Endodermal cell (in vitro differentiated cells): Measurements from ENCODE around the gene ANAPC5. TPM values are rescaled to one million over a fixed set of nuclear protein-coding genes. Genes with fewer than 3 reads are reported as not detected.

Experiments
- DNase-seq: peaks from one replicate; pipeline ENCODE4 v3.0.0-alpha.2; 2017
- H3K27ac ChIP-seq: 2 replicates; pipeline ENCODE4 v1.5.1; 2013; ENCODE audit warnings: mild to moderate bottlenecking, low read depth, low read length, moderate library complexity
- H3K27me3 ChIP-seq: 2 replicates; pipeline ENCODE4 v1.6.1; 2013; ENCODE audit warnings: mild to moderate bottlenecking, low read length, moderate library complexity; ENCODE audit not compliant: insufficient read depth, control insufficient read depth, poor library complexity, severe bottlenecking
- H3K36me3 ChIP-seq: 2 replicates; pipeline ENCODE4 v1.7.0; 2013; ENCODE audit warnings: mild to moderate bottlenecking, low read length, moderate library complexity; ENCODE audit not compliant: control insufficient read depth, insufficient read depth
- H3K4me1 ChIP-seq: one replicate; pipeline ENCODE4 v1.7.0; 2013; ENCODE audit warnings: low read length; ENCODE audit not compliant: control insufficient read depth, insufficient read depth
- H3K4me3 ChIP-seq: 2 replicates; pipeline ENCODE4 v1.5.1; 2013; ENCODE audit warnings: mild to moderate bottlenecking, low read length, moderate library complexity
- H3K9ac ChIP-seq: 2 replicates; pipeline ENCODE4 v1.6.1; 2013; ENCODE audit warnings: mild to moderate bottlenecking, low read length, moderate library complexity; ENCODE audit not compliant: poor library complexity, severe bottlenecking; ENCODE audit errors: extremely low read depth
- H3K9me3 ChIP-seq: 2 replicates; pipeline ENCODE4 v1.6.1; 2013; ENCODE audit warnings: mild to moderate bottlenecking, low read length, moderate library complexity; ENCODE audit not compliant: control insufficient read depth
- H3K27ac Mint-ChIP-seq: 2 replicates; pipeline ENCODE4 v1.8.0; 2020; ENCODE audit warnings: mixed read lengths
- H3K27me3 Mint-ChIP-seq: 2 replicates; pipeline ENCODE4 v1.8.0; 2021; ENCODE audit warnings: mild to moderate bottlenecking, mixed read lengths; ENCODE audit not compliant: insufficient read depth
- H3K36me3 Mint-ChIP-seq: 2 replicates; pipeline ENCODE4 v1.8.0; 2020; ENCODE audit warnings: low read depth, mixed read lengths
- H3K4me1 Mint-ChIP-seq: 2 replicates; pipeline ENCODE4 v1.8.0; 2020; ENCODE audit warnings: mixed read lengths
- H3K4me3 Mint-ChIP-seq: 2 replicates; pipeline ENCODE4 v1.8.0; 2020; ENCODE audit warnings: mild to moderate bottlenecking, moderate library complexity, mixed read lengths
- H3K9me3 Mint-ChIP-seq: 2 replicates; pipeline ENCODE4 v1.8.0; 2020; ENCODE audit warnings: mild to moderate bottlenecking, mixed read lengths
- WGBS, 2 experiments: methylation state at CpG; one replicate each; pipeline versions ENCODE4 v1.1.5 to v1.1.7; 2013; ENCODE audit warnings: missing lambda C conversion rate in 2 of 2, mixed read lengths in 1 of 2; ENCODE audit not compliant: insufficient coverage in 1 of 2, insufficient read length in 1 of 2; 5-methylcytosine and 5-hydroxymethylcytosine counted together
- total RNA-seq, 2 donors: library from RNA; stranded (reverse); fragmentation: NEBNext Ultra II Directional in 1 of 2; extraction: Animal tissue kit (Norgen Biotek cat#: 25700) in 1 of 2; gene quantifications; 2 replicates in 1 of 2; 3 replicates in 1 of 2; pipeline ENCODE4 v1.2.1, GENCODE V29; 2021
- TF ChIP-seq, protein P1 (sequence below): fragments of 200-600 bp; sonication (generic); conservative IDR thresholded peaks from 2 replicates; pipeline ENCODE4 v1.5.0; 2021; ENCODE audit warnings: antibody characterized with exemption, mild to moderate bottlenecking

ANAPC5 gene
- total RNA-seq, 2 donors from 2014 or later, result 87.7 to 111 TPM

DNA sequence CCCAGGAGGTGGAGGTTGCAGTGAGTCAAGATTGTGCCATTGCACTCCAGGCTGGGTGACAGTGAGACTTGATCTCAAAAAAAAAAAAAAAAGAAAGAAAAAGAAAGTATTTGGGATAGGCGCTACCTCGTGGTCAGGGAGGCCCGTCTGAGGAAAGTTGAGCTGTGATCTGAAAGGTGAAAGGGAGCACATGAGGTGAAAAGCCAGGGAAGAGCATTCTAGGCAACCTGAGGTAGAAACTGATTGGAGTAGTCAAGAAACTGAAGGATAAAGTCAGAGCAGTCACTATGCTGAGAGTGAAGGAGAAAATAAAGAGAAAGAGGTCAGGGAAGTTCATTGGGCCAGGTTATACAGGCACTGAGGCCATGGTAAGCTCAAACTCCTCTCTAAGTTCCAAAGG lies 7.7 kb downstream of the ANAPC5 start:
- 95 to 96% methylated on average over 3 of the region's 3 CpGs for WGBS, 2 experiments
- H3K9me3 ChIP-seq, result no peaks in the 10 kb centered on the region
- no peak overlapping the region for H3K27ac ChIP-seq
- H3K9me3 Mint-ChIP-seq, result no peaks in the 10 kb centered on the region
- H3K4me1 ChIP-seq, result no peaks in the 10 kb centered on the region
- no peak overlapping the region for H3K9ac ChIP-seq
- DNase-seq, result no peak
- no peaks in the 10 kb centered on the region for H3K27me3 ChIP-seq
- no peaks in the 10 kb centered on the region for H3K4me1 Mint-ChIP-seq
- no peak overlapping the region for H3K4me3 ChIP-seq
- TF ChIP-seq, protein P1, sequence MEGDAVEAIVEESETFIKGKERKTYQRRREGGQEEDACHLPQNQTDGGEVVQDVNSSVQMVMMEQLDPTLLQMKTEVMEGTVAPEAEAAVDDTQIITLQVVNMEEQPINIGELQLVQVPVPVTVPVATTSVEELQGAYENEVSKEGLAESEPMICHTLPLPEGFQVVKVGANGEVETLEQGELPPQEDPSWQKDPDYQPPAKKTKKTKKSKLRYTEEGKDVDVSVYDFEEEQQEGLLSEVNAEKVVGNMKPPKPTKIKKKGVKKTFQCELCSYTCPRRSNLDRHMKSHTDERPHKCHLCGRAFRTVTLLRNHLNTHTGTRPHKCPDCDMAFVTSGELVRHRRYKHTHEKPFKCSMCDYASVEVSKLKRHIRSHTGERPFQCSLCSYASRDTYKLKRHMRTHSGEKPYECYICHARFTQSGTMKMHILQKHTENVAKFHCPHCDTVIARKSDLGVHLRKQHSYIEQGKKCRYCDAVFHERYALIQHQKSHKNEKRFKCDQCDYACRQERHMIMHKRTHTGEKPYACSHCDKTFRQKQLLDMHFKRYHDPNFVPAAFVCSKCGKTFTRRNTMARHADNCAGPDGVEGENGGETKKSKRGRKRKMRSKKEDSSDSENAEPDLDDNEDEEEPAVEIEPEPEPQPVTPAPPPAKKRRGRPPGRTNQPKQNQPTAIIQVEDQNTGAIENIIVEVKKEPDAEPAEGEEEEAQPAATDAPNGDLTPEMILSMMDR, result no peak
- H3K36me3 ChIP-seq, result peaks cover 78% of the 10 kb centered on the region
- H3K4me3 Mint-ChIP-seq, result no peak overlapping the region
- no peak overlapping the region for H3K27ac Mint-ChIP-seq
- H3K36me3 Mint-ChIP-seq, result peaks cover 67% of the 10 kb centered on the region
- H3K27me3 Mint-ChIP-seq, result no peaks in the 10 kb centered on the region

DNA sequence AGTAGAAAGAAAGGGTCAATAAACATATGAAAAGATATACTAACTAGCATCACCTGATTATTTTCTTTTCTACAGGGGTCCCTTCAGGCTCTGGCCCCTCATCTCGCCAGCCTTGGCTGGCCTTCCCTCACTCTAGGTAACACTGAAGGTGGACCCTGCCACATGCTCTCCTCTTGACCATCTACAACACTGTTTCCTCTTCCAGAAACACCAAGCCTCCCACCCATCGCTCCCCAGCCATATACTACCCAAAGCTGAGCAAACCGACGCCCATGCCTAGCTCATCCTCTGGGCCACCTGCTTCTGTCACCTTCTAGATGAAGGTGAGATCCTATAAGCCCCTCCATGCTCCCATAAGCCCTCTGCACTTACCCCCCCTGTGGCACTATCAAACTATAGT lies 14.8 kb downstream of the ANAPC5 start:
- Mint-ChIP-seq H3K4me3 (no peak overlapping the region), H3K4me1 (no peaks in the 10 kb centered on the region), H3K27ac (no peak overlapping the region), H3K27me3 (no peaks in the 10 kb centered on the region), H3K36me3 (peaks cover 65% of the 10 kb centered on the region), H3K9me3 (no peaks in the 10 kb centered on the region)
- 97 to 100% methylated on average over 4 of the region's 4 CpGs for WGBS, 2 experiments
- peak; percentile 43 for DNase-seq
- Histone ChIP-seq H3K27me3 (no peaks in the 10 kb centered on the region), H3K36me3 (peaks cover 79% of the 10 kb centered on the region), H3K9me3 (no peaks in the 10 kb centered on the region), H3K27ac (no peak overlapping the region), H3K4me3 (no peak overlapping the region), H3K4me1 (no peaks in the 10 kb centered on the region), H3K9ac (no peak overlapping the region)
- TF ChIP-seq, protein P1, result no peak

DNA sequence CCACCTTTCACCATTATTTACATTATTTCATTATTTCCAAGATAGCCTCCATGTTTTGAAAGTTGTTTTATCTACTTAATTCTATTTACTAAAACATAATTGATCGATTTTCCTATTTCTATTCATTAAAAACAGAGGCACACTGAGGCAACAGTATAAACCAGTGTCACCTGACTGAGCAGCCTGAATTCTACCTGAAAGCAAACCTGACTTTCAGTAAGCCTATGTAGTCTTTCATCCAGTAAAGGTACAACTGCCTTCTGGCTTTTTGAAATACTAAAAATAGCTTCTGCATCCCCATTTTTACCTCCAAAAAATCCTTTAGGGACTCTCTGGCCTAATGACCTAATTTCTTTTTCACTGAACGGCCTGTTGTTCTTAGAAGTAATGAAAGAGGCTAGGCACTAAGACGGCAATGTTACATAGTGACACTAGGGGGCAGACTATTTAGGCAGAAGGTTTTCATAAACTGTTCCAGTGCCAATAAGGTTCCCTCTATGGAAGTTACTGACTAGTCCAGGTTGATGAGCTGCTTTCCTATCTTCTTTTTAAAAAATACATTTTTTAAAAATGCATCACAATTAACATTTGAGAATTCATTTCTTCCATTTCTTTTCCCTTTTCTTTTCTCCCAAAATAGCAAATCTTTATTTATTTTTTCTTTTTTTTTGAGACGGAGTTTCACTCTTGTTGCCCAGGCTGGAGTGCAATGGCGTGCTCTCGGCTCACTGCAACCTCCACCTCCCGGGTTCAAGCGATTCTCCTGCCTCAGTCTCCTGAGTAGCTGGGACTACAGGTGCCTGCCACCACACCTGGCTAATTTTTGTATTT lies 17.5 kb downstream of the ANAPC5 start:
- H3K4me1 Mint-ChIP-seq, result no peaks in the 10 kb centered on the region
- H3K9me3 Mint-ChIP-seq, result no peaks in the 10 kb centered on the region
- Histone ChIP-seq H3K36me3 (peaks cover 81% of the 10 kb centered on the region), H3K4me1 (no peaks in the 10 kb centered on the region), H3K27ac (no peak overlapping the region), H3K9ac (no peak overlapping the region), H3K27me3 (no peaks in the 10 kb centered on the region), H3K9me3 (no peaks in the 10 kb centered on the region), H3K4me3 (no peak overlapping the region)
- 71 to 76% methylated on average over 2 to 8 of the region's 8 CpGs for WGBS, 2 experiments
- no peak overlapping the region for H3K4me3 Mint-ChIP-seq
- H3K36me3 Mint-ChIP-seq, result peaks cover 65% of the 10 kb centered on the region
- no peak overlapping the region for H3K27ac Mint-ChIP-seq
- TF ChIP-seq, protein P1, result peak; percentile 94
- no peaks in the 10 kb centered on the region for H3K27me3 Mint-ChIP-seq
- no peak for DNase-seq
